ENCODE results near the gene DDX18. TPM values are rescaled to one million over a fixed set of nuclear protein-coding genes. Genes with fewer than 3 reads are reported as not detected.

Gene DDX18
- total and polyA plus RNA-seq, 2 donors (not counting 3 experiments of a cell fraction or from before 2014, with no cell fraction given): 15.8 to 50.4 TPM

GRCh38 chr2:117820444-117820843 lies 6.0 kb downstream of the DDX18 start:
- Histone ChIP-seq H3K27me3 (ENCODE audit: control insufficient read depth in 2 of 2, insufficient read depth in 2 of 2, low read length in 2 of 2) (no peaks in the 10 kb centered on the region), H3K4me2 (ENCODE audit: insufficient read depth, low read length) (no peak overlapping the region), H3K36me3 (ENCODE audit: control insufficient read depth in 2 of 2, extremely low read depth in 1 of 2, insufficient read depth in 2 of 2, low read length in 2 of 2) (peaks cover 14% of the 10 kb centered on the region in 2 experiments), H3K27ac (ENCODE audit: insufficient read depth, low read depth, low read length) (no peak overlapping the region), H3K9me3 (replicated peaks; ENCODE audit: control insufficient read depth, insufficient read depth, low read length) (no peaks in the 10 kb centered on the region), H3K9me1 (replicated peaks; ENCODE audit: control insufficient read depth, extremely low read depth, insufficient read depth, low read length) (no peaks in the 10 kb centered on the region), H3K79me2 (ENCODE audit: control insufficient read depth, insufficient read depth, low read length) (peaks cover 14% of the 10 kb centered on the region), H3K9ac (replicated peaks; ENCODE audit: extremely low read depth, insufficient read depth, low read length) (no peak overlapping the region), H2AFZ (ENCODE audit: low read depth, low read length) (no peak overlapping the region), H4K20me1 (replicated peaks; ENCODE audit: control insufficient read depth, extremely low read depth, insufficient read depth, low read length) (no peaks in the 10 kb centered on the region), H3K4me1 (ENCODE audit: control insufficient read depth, extremely low read depth, insufficient read depth, low read length) (peaks cover 6% of the 10 kb centered on the region), H3K4me3 (replicated peaks in 1 of 3; ENCODE audit: insufficient read depth in 1 of 3, low read depth in 1 of 3, low read length in 3 of 3) (no peak overlapping the region)
- ChIA-PET CTCF (interaction anchor here (1.3 kb wide), 1 partner anchor 183 kb away, joined by 3 read pairs; no protein-coding TSS in a partner anchor), POLR2A (no interaction called here)
- dilution Hi-C loops (cut with MboI; ENCODE audit: extremely low pct_ligation_motif_present, low sequenced_read_pairs) (no loop called here), intact Hi-C loops (cut with micrococcal nuclease) (no loop called here)
- TF ChIP-seq MAX (IDR thresholded peaks at IDR 0.05; ENCODE audit: insufficient read depth, insufficient read length) (no peak), POLR2AphosphoS5 (IDR thresholded peaks at IDR 0.05; ENCODE audit: insufficient read depth, low read depth, low read length) (no peak), FOS (IDR thresholded peaks at IDR 0.05; ENCODE audit: borderline replicate concordance, insufficient read depth, low read length) (no peak), MYC (IDR thresholded peaks at IDR 0.05; ENCODE audit: low read depth, low read length) (no peak), JUN (IDR thresholded peaks at IDR 0.05; ENCODE audit: borderline replicate concordance, insufficient read depth, insufficient read length, low read depth) (no peak), GATA2 (IDR thresholded peaks at IDR 0.05; ENCODE audit: insufficient read depth, insufficient read length, low read depth, low read length) (no peak), POLR2A (IDR thresholded peaks at IDR 0.05; ENCODE audit: low read depth, low read length) (no peak), EZH2 (IDR thresholded peaks at IDR 0.05; ENCODE audit: borderline replicate concordance, low read depth, low read length, severe bottlenecking) (no peak)
- FAIRE-seq (no peak), DNase-seq (ENCODE audit: low read depth, low spot score) (no peak)
- no TSS peak for BruUV-seq (replicated peaks)

GRCh38 chr2:117825437-117825836 lies 10.9 kb downstream of the DDX18 start:
- no peak overlapping the region for H3K9ac ChIP-seq (replicated peaks; ENCODE audit: extremely low read depth, insufficient read depth, low read length)
- FAIRE-seq (no peak), DNase-seq (ENCODE audit: low read depth, low spot score) (no peak)
- H3K4me2 ChIP-seq (ENCODE audit: insufficient read depth, low read length): no peak overlapping the region
- POLR2A ChIA-PET: no interaction called here
- H4K20me1 ChIP-seq (replicated peaks; ENCODE audit: control insufficient read depth, extremely low read depth, insufficient read depth, low read length): no peaks in the 10 kb centered on the region
- H3K9me1 ChIP-seq (replicated peaks; ENCODE audit: control insufficient read depth, extremely low read depth, insufficient read depth, low read length): no peaks in the 10 kb centered on the region
- H3K27me3 ChIP-seq (ENCODE audit: control insufficient read depth in 2 of 2, insufficient read depth in 2 of 2, low read length in 2 of 2): no peaks in the 10 kb centered on the region
- intact Hi-C loops (cut with micrococcal nuclease) (no loop called here), dilution Hi-C loops (cut with MboI; ENCODE audit: extremely low pct_ligation_motif_present, low sequenced_read_pairs) (no loop called here)
- H3K9me3 ChIP-seq (replicated peaks; ENCODE audit: control insufficient read depth, insufficient read depth, low read length): no peaks in the 10 kb centered on the region
- no peaks in the 10 kb centered on the region for H3K4me1 ChIP-seq (ENCODE audit: control insufficient read depth, extremely low read depth, insufficient read depth, low read length)
- no peaks in the 10 kb centered on the region for H3K79me2 ChIP-seq (ENCODE audit: control insufficient read depth, insufficient read depth, low read length)
- no peak overlapping the region for H3K4me3 ChIP-seq (replicated peaks in 1 of 3; ENCODE audit: insufficient read depth in 1 of 3, low read depth in 1 of 3, low read length in 3 of 3)
- no peak overlapping the region for H2AFZ ChIP-seq (ENCODE audit: low read depth, low read length)
- H3K27ac ChIP-seq (ENCODE audit: insufficient read depth, low read depth, low read length): no peak overlapping the region
- TF ChIP-seq MYC (IDR thresholded peaks at IDR 0.05; ENCODE audit: low read depth, low read length): no peak
- no peak for TF ChIP-seq CTCF (IDR thresholded peaks at IDR 0.05; ENCODE audit: extremely low read depth in 1 of 2, insufficient read depth in 1 of 2, low read depth in 1 of 2, low read length in 2 of 2)
- TF ChIP-seq MAX (IDR thresholded peaks at IDR 0.05; ENCODE audit: insufficient read depth, insufficient read length): no peak
- no peak for TF ChIP-seq GATA2 (IDR thresholded peaks at IDR 0.05; ENCODE audit: insufficient read depth, insufficient read length, low read depth, low read length)
- no peak for TF ChIP-seq FOS (IDR thresholded peaks at IDR 0.05; ENCODE audit: borderline replicate concordance, insufficient read depth, low read length)
- TF ChIP-seq POLR2A (IDR thresholded peaks at IDR 0.05; ENCODE audit: low read depth, low read length): no peak
- TF ChIP-seq JUN (IDR thresholded peaks at IDR 0.05; ENCODE audit: borderline replicate concordance, insufficient read depth, insufficient read length, low read depth): no peak
- TF ChIP-seq POLR2AphosphoS5 (IDR thresholded peaks at IDR 0.05; ENCODE audit: insufficient read depth, low read depth, low read length): no peak
- TF ChIP-seq EZH2 (IDR thresholded peaks at IDR 0.05; ENCODE audit: borderline replicate concordance, low read depth, low read length, severe bottlenecking): no peak
- CTCF ChIA-PET: interaction anchor here (1.3 kb wide), 1 partner anchor 178 kb away, joined by 5 read pairs; no protein-coding TSS in a partner anchor
- no TSS peak for BruUV-seq (replicated peaks)
- peaks cover 26 to 29% of the 10 kb centered on the region in 2 experiments for H3K36me3 ChIP-seq (ENCODE audit: control insufficient read depth in 2 of 2, extremely low read depth in 1 of 2, insufficient read depth in 2 of 2, low read length in 2 of 2)
